ENCODE data around the gene CADM2. TPM values are rescaled to one million over a fixed set of nuclear protein-coding genes. Genes with fewer than 3 reads are reported as not detected.
A peak's percentile ranks its signal among the peaks of the same experiment; 100 is the strongest.

The CADM2 gene
- total RNA-seq, 2 donors from 2014 or later: 24.1 to 29.8 TPM

- Mint-ChIP-seq H3K4me3 (no peak overlapping the region), H3K9me3 (no peaks in the 10 kb centered on the region), H3K36me3 (ENCODE audit: low read depth) (no peaks in the 10 kb centered on the region), H3K4me1 (peaks cover 9% of the 10 kb centered on the region), H3K27me3 (ENCODE audit: insufficient read depth) (no peaks in the 10 kb centered on the region), H3K27ac (no peak overlapping the region)
- Histone ChIP-seq H3K36me3 (ENCODE audit: control insufficient read depth, insufficient read depth, low read length) (no peaks in the 10 kb centered on the region), H3K9ac (ENCODE audit: extremely low read depth, low read length, poor library complexity, severe bottlenecking) (no peak overlapping the region), H3K4me3 (ENCODE audit: low read length) (no peak overlapping the region), H3K27ac (ENCODE audit: low read depth, low read length) (no peak overlapping the region), H3K4me1 (ENCODE audit: control insufficient read depth, insufficient read depth, low read length) (no peaks in the 10 kb centered on the region), H3K27me3 (ENCODE audit: control insufficient read depth, insufficient read depth, low read length, poor library complexity, severe bottlenecking) (no peaks in the 10 kb centered on the region), H3K9me3 (ENCODE audit: control insufficient read depth, low read length) (no peaks in the 10 kb centered on the region)
- TF ChIP-seq CTCF (conservative IDR thresholded peaks at IDR 0.05): peak; percentile 95
- WGBS, 2 experiments (ENCODE audit: insufficient coverage in 1 of 2, insufficient read length in 1 of 2): 3 to 22% methylated on average over 3 to 4 of the region's 4 CpGs
- peak; percentile 87 for DNase-seq
These were observed 617.4 kb downstream of the CADM2 start for GRCh38 chr3:85576091-85576690.

GRCh38 chr3:85576697-85577200 is 618.0 kb downstream of the CADM2 start:
- H3K4me3 ChIP-seq (ENCODE audit: low read length): no peak overlapping the region
- no peaks in the 10 kb centered on the region for H3K27me3 Mint-ChIP-seq (ENCODE audit: insufficient read depth)
- WGBS, 2 experiments (ENCODE audit: insufficient coverage in 1 of 2, insufficient read length in 1 of 2): 88 to 90% methylated on average over 2 to 3 of the region's 4 CpGs
- no peak overlapping the region for H3K9ac ChIP-seq (ENCODE audit: extremely low read depth, low read length, poor library complexity, severe bottlenecking)
- H3K4me3 Mint-ChIP-seq: no peak overlapping the region
- H3K4me1 Mint-ChIP-seq: peaks cover 9% of the 10 kb centered on the region
- H3K9me3 ChIP-seq (ENCODE audit: control insufficient read depth, low read length): no peaks in the 10 kb centered on the region
- H3K27me3 ChIP-seq (ENCODE audit: control insufficient read depth, insufficient read depth, low read length, poor library complexity, severe bottlenecking): no peaks in the 10 kb centered on the region
- no peak overlapping the region for H3K27ac ChIP-seq (ENCODE audit: low read depth, low read length)
- H3K36me3 Mint-ChIP-seq (ENCODE audit: low read depth): no peaks in the 10 kb centered on the region
- no peak overlapping the region for H3K27ac Mint-ChIP-seq
- H3K36me3 ChIP-seq (ENCODE audit: control insufficient read depth, insufficient read depth, low read length): no peaks in the 10 kb centered on the region
- no peaks in the 10 kb centered on the region for H3K4me1 ChIP-seq (ENCODE audit: control insufficient read depth, insufficient read depth, low read length)
- no peak for DNase-seq
- TF ChIP-seq CTCF (conservative IDR thresholded peaks at IDR 0.05): no peak
- no peaks in the 10 kb centered on the region for H3K9me3 Mint-ChIP-seq

GRCh38 chr3:85584779-85585356 is 626.1 kb downstream of the CADM2 start:
- no peak for TF ChIP-seq CTCF (conservative IDR thresholded peaks at IDR 0.05)
- H3K36me3 ChIP-seq (ENCODE audit: control insufficient read depth, insufficient read depth, low read length): no peaks in the 10 kb centered on the region
- Mint-ChIP-seq H3K27ac (no peak overlapping the region), H3K4me3 (no peak overlapping the region), H3K36me3 (ENCODE audit: low read depth) (no peaks in the 10 kb centered on the region), H3K4me1 (peaks cover 8% of the 10 kb centered on the region), H3K9me3 (no peaks in the 10 kb centered on the region), H3K27me3 (ENCODE audit: insufficient read depth) (peaks cover 13% of the 10 kb centered on the region)
- 92 to 96% methylated on average over 6 to 7 of the region's 7 CpGs for WGBS, 2 experiments (ENCODE audit: insufficient coverage in 1 of 2, insufficient read length in 1 of 2)
- DNase-seq: no peak
- H3K27ac ChIP-seq (ENCODE audit: low read depth, low read length): no peak overlapping the region
- H3K9me3 ChIP-seq (ENCODE audit: control insufficient read depth, low read length): no peaks in the 10 kb centered on the region
- no peak overlapping the region for H3K9ac ChIP-seq (ENCODE audit: extremely low read depth, low read length, poor library complexity, severe bottlenecking)
- H3K4me3 ChIP-seq (ENCODE audit: low read length): no peak overlapping the region
- H3K27me3 ChIP-seq (ENCODE audit: control insufficient read depth, insufficient read depth, low read length, poor library complexity, severe bottlenecking): peaks cover 15% of the 10 kb centered on the region
- H3K4me1 ChIP-seq (ENCODE audit: control insufficient read depth, insufficient read depth, low read length): peaks cover 4% of the 10 kb centered on the region

Measured in endodermal cell (in vitro differentiated cells).